ENCODE measurements around the gene SOCS4. TPM values are rescaled to one million over a fixed set of nuclear protein-coding genes. Genes with fewer than 3 reads are reported as not detected.
"Not testable (repeated sequence)": the region's sequence is repeated elsewhere in the genome, so short reads cannot be mapped to it uniquely, and the experiment has no call there.

SOCS4 gene
- total and polyA plus RNA-seq, 4 experiments from 2014 or later = 3.3 to 24.5 (median 11.5) TPM

- no peaks in the 10 kb centered on the region for H3K27me3 ChIP-seq (ENCODE audit: insufficient read depth, low read length)
- Mint-ChIP-seq H3K4me3 (no peak overlapping the region), H3K27me3 (no peaks in the 10 kb centered on the region), H3K27ac (peak overlapping the region in 2 of 7 donors; percentile 19 to 74), H3K9me3 (no peaks in the 10 kb centered on the region), H3K4me1 (peaks cover 0 to 4% (median under 1%) of the 10 kb centered on the region in 4 donors), H3K36me3 (no peaks in the 10 kb centered on the region)
- no peaks in the 10 kb centered on the region for H3K4me1 ChIP-seq (ENCODE audit: insufficient read depth, low read length)
- POLR2A ChIA-PET (ENCODE audit: partially characterized antibody) = no interaction called here
- CTCF ChIA-PET (ENCODE audit: partially characterized antibody) = no interaction called here
- no peaks in the 10 kb centered on the region for H3K36me3 ChIP-seq (ENCODE audit: insufficient read depth, low read length)
- intact Hi-C loops (cut with micrococcal nuclease) = no loop called here
- no peak overlapping the region for H3K27ac ChIP-seq (ENCODE audit: low read depth, low read length)
- no peak overlapping the region for H3K4me3 ChIP-seq (ENCODE audit: low read length in 2 of 2)
- no peaks in the 10 kb centered on the region for H3K9me3 ChIP-seq (ENCODE audit: control insufficient read depth in 1 of 2, low read length in 2 of 2)
- DNase-seq = no peak
Observed at GRCh38 chr14:55019968-55020554, 7.0 kb upstream of the SOCS4 start.

DNA sequence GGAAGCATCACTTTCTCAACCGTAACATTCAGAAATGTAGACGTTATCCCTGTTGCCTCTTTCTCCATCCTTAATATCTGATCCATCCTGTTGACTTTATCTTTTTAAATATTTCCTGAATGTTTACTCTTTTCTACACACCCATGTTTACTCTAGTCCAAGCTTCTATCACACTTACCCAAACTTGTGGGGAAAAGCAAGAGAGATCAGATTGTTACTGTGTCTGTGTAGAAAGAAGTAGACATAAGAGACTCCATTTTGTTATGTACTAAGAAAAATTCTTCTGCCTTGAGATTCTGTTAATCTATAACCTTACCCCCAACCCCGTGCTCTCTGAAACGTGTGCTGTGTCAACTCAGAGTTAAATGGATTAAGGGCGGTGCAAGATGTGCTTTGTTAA lies 2.7 kb upstream of the SOCS4 start:
- H3K4me1 Mint-ChIP-seq = peaks cover 27 to 41% (median 31%) of the 10 kb centered on the region in 4 donors

DNA sequence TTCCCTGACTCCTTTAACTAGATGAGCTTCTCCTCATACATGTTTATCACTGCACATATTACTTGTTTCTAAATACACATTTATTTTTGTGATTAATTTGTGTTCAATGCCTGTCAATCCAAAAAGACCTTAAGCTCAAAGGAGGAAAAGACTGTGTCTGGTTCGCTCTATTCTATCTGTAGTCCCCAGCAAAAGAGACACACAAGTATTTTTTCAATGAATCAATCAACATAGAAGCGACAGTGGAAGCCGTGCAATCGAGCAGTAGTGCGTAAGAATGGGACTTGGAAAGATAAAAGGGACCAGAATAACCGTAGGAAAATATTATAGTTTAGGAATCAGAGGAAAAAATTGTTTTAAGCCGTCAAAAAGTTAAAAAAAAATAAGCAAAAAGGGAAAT lies 1.1 kb upstream of the SOCS4 start:
- no peak for DNase-seq
- no peaks in the 10 kb centered on the region for H3K36me3 ChIP-seq (ENCODE audit: insufficient read depth, low read length)
- peak overlapping the region; percentile 70 to 98 (median 95) for H3K27ac Mint-ChIP-seq
- intact Hi-C loops (cut with micrococcal nuclease) = loop anchor here (2.0 kb wide), 2 partner anchors 123 to 461 kb away; partner anchors contain the start of gene GCH1
- no peaks in the 10 kb centered on the region for H3K27me3 Mint-ChIP-seq
- peak overlapping the region; percentile 89 for H3K27ac ChIP-seq (ENCODE audit: low read depth, low read length)
- H3K4me3 ChIP-seq (ENCODE audit: low read length in 2 of 2) = peak overlapping the region in 1 of 2 donors; percentile 62
- H3K4me1 ChIP-seq (ENCODE audit: insufficient read depth, low read length) = peaks cover 40% of the 10 kb centered on the region
- POLR2A ChIA-PET (ENCODE audit: partially characterized antibody) = interaction anchor here (1.5 to 3.4 kb wide), 3 partner anchors 26 to 555 kb away, joined by 3 to 62 read pairs (median 12); partner anchors contain the start of genes GCH1 and MAPK1IP1L
- H3K4me3 Mint-ChIP-seq = peak overlapping the region; percentile 87 to 95 (median 94)
- H3K9me3 ChIP-seq (ENCODE audit: control insufficient read depth in 1 of 2, low read length in 2 of 2) = no peaks in the 10 kb centered on the region
- CTCF ChIA-PET (ENCODE audit: partially characterized antibody) = interaction anchor here (1.6 to 2.1 kb wide), 4 partner anchors 10 to 420 kb away, joined by 4 to 16 read pairs (median 6); partner anchors contain the start of gene MAPK1IP1L
- no peaks in the 10 kb centered on the region for H3K9me3 Mint-ChIP-seq
- peaks cover 0 to 9% of the 10 kb centered on the region in 2 donors for H3K36me3 Mint-ChIP-seq
- H3K27me3 ChIP-seq (ENCODE audit: insufficient read depth, low read length) = no peaks in the 10 kb centered on the region
- peaks cover 33 to 48% (median 38%) of the 10 kb centered on the region in 4 donors for H3K4me1 Mint-ChIP-seq

More for the DNA sequence above, 2.7 kb upstream of the SOCS4 start:
- H3K36me3 ChIP-seq (ENCODE audit: insufficient read depth, low read length); POLR2A ChIA-PET (ENCODE audit: partially characterized antibody); intact Hi-C loops (cut with micrococcal nuclease); H3K9me3 Mint-ChIP-seq; H3K27ac ChIP-seq (ENCODE audit: low read depth, low read length); H3K27me3 ChIP-seq (ENCODE audit: insufficient read depth, low read length); H3K36me3 Mint-ChIP-seq; H3K27me3 Mint-ChIP-seq; H3K9me3 ChIP-seq (ENCODE audit: control insufficient read depth in 1 of 2, low read length in 2 of 2); H3K4me3 Mint-ChIP-seq; DNase-seq; H3K4me3 ChIP-seq (ENCODE audit: low read length in 2 of 2): not testable (repeated sequence)
- CTCF ChIA-PET (ENCODE audit: partially characterized antibody) = interaction anchor here (1.5 to 3.2 kb wide), 2 partner anchors 15 to 27 kb away, joined by 5 to 11 read pairs; partner anchors contain the start of gene MAPK1IP1L
- H3K4me1 ChIP-seq (ENCODE audit: insufficient read depth, low read length) = peaks cover 30% of the 10 kb centered on the region
- peak overlapping the region in 1 of 7 donors; percentile 8 for H3K27ac Mint-ChIP-seq

DNA sequence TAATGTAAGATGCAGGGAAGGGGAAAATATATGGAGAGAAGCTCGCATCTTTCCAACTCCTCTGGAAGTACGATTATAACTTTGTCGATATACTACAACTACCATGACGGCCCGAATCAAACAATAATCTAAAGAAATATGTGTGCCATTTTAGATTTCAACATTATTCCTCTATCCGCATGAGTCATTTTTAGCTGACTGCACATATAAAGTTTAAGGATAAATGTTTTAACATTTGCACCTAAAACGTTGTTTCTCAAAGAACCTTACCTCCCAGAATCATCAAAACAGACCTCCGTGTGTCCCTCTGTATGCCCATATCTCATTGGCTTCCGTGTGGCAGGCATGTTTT lies 619 bp upstream of the SOCS4 start:
- Histone ChIP-seq H3K27me3 (ENCODE audit: insufficient read depth, low read length) (no peaks in the 10 kb centered on the region), H3K27ac (ENCODE audit: low read depth, low read length) (peak overlapping the region; percentile 89), H3K4me1 (ENCODE audit: insufficient read depth, low read length) (peaks cover 44% of the 10 kb centered on the region), H3K36me3 (ENCODE audit: insufficient read depth, low read length) (no peaks in the 10 kb centered on the region), H3K4me3 (ENCODE audit: low read length in 2 of 2) (peak overlapping the region; percentile 62 to 70), H3K9me3 (ENCODE audit: control insufficient read depth in 1 of 2, low read length in 2 of 2) (no peaks in the 10 kb centered on the region)
- Mint-ChIP-seq H3K4me1 (peaks cover 37 to 53% (median 42%) of the 10 kb centered on the region in 4 donors), H3K4me3 (peak overlapping the region; percentile 87 to 95 (median 94)), H3K27me3 (no peaks in the 10 kb centered on the region), H3K9me3 (no peaks in the 10 kb centered on the region), H3K36me3 (peaks cover 0 to 12% of the 10 kb centered on the region in 2 donors), H3K27ac (peak overlapping the region; percentile 87 to 98 (median 96))
- CTCF ChIA-PET (ENCODE audit: partially characterized antibody) = interaction anchor here (1.0 to 2.1 kb wide), 7 partner anchors 11 to 420 kb away, joined by 3 to 16 read pairs (median 6); partner anchors contain the start of gene MAPK1IP1L
- DNase-seq = no peak
- POLR2A ChIA-PET (ENCODE audit: partially characterized antibody) = interaction anchor here (0.6 to 3.4 kb wide), 15 partner anchors 11 to 1874 kb away, joined by 3 to 62 read pairs (median 4); partner anchors contain the start of genes GCH1, MAPK1IP1L, SAMD4A and TMEM260
- intact Hi-C loops (cut with micrococcal nuclease) = loop anchor here (2.0 kb wide), 2 partner anchors 124 to 462 kb away; partner anchors contain the start of gene GCH1

DNA sequence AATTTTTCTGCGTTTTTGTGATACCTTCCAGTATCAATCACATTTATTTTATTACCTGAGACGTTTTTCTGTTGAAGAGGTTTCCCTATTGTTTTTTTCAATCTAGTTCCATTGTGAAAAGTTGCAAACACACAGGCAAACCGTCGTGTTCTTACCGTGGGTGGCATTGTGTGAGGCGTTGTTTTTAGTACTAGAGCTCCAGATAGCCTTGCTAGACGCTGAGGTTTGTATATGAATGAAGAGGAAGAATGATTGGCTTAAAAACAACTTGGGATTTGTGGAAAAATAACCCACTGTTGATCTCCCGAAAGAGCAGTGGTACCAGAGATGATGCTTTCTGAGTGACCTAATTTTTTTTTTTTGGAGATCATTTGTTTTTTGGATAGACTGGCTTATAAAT lies 1.0 kb downstream of the SOCS4 start:
- H3K27ac ChIP-seq (ENCODE audit: low read depth, low read length) = peak overlapping the region; percentile 89
- POLR2A ChIA-PET (ENCODE audit: partially characterized antibody) = interaction anchor here (0.7 to 3.4 kb wide), 2 partner anchors 24 to 437 kb away, joined by 3 to 62 read pairs; partner anchors contain the start of gene MAPK1IP1L

GRCh38 chr14:55028476-55028875 lies 1.4 kb downstream of the SOCS4 start:
- no peaks in the 10 kb centered on the region for H3K27me3 Mint-ChIP-seq
- peak overlapping the region in 1 of 2 donors; percentile 70 for H3K4me3 ChIP-seq (ENCODE audit: low read length in 2 of 2)
- intact Hi-C loops (cut with micrococcal nuclease) = no loop called here

More for the DNA sequence above, 1.0 kb downstream of the SOCS4 start:
- Mint-ChIP-seq H3K4me1 (peaks cover 37 to 56% (median 44%) of the 10 kb centered on the region in 4 donors), H3K9me3 (no peaks in the 10 kb centered on the region), H3K27me3 (no peaks in the 10 kb centered on the region), H3K36me3 (peaks cover 0 to 14% of the 10 kb centered on the region in 2 donors), H3K4me3 (peak overlapping the region; percentile 87 to 95 (median 94)), H3K27ac (peak overlapping the region; percentile 87 to 98 (median 96))
- intact Hi-C loops (cut with micrococcal nuclease) = no loop called here
- peaks cover 47% of the 10 kb centered on the region for H3K4me1 ChIP-seq (ENCODE audit: insufficient read depth, low read length)
- peak overlapping the region; percentile 70 to 87 for H3K4me3 ChIP-seq (ENCODE audit: low read length in 2 of 2)
- H3K36me3 ChIP-seq (ENCODE audit: insufficient read depth, low read length) = no peaks in the 10 kb centered on the region
- no peak for DNase-seq
- no peaks in the 10 kb centered on the region for H3K9me3 ChIP-seq (ENCODE audit: control insufficient read depth in 1 of 2, low read length in 2 of 2)
- no peaks in the 10 kb centered on the region for H3K27me3 ChIP-seq (ENCODE audit: insufficient read depth, low read length)
- CTCF ChIA-PET (ENCODE audit: partially characterized antibody) = interaction anchor here (3.7 kb wide), 1 partner anchor 23 kb away, joined by 24 read pairs; the partner anchor contains the start of gene MAPK1IP1L

DNA sequence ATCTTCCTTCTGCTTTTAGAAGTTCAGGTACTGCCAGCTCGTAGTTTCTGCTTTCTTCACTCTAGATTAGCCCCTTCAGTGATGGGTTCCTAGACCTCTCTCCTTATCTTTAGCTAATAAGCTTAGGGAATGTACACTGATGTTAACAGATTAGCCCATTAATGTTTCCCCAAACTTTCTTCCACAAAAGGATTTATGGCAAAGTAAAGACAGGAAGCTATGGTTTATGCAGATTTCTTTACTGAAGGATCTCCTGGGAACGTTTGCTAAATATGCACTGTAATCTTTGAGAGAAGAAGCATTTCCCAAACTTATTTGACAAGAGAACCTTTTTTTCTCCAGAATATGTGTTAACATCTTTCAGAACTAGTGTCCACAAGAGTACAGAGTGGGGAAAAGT lies 4.2 kb downstream of the SOCS4 start:
- peaks cover 10 to 29% of the 10 kb centered on the region in 2 donors for H3K36me3 Mint-ChIP-seq
- H3K27ac ChIP-seq (ENCODE audit: low read depth, low read length) = no peak overlapping the region
- no peak overlapping the region for H3K4me3 ChIP-seq (ENCODE audit: low read length in 2 of 2)
- ChIA-PET CTCF (ENCODE audit: partially characterized antibody) (interaction anchor here (3.7 kb wide), 1 partner anchor 20 kb away, joined by 24 read pairs; the partner anchor contains the start of gene MAPK1IP1L), POLR2A (ENCODE audit: partially characterized antibody) (interaction anchor here (1.2 to 2.2 kb wide), 2 partner anchors 14 to 20 kb away, joined by 5 to 13 read pairs; partner anchors contain the start of gene MAPK1IP1L)
- no peaks in the 10 kb centered on the region for H3K27me3 Mint-ChIP-seq
- H3K4me1 ChIP-seq (ENCODE audit: insufficient read depth, low read length) = peaks cover 39% of the 10 kb centered on the region
- H3K27me3 ChIP-seq (ENCODE audit: insufficient read depth, low read length) = no peaks in the 10 kb centered on the region
- H3K9me3 ChIP-seq (ENCODE audit: control insufficient read depth in 1 of 2, low read length in 2 of 2) = no peaks in the 10 kb centered on the region
- H3K27ac Mint-ChIP-seq = peak overlapping the region in 3 of 7 donors; percentile 11 to 44 (median 11)
- H3K9me3 Mint-ChIP-seq = no peaks in the 10 kb centered on the region
- H3K4me3 Mint-ChIP-seq = peak overlapping the region in 1 of 8 donors; percentile 18
- DNase-seq = no peak
- intact Hi-C loops (cut with micrococcal nuclease) = no loop called here
- peaks cover 29 to 51% (median 36%) of the 10 kb centered on the region in 4 donors for H3K4me1 Mint-ChIP-seq
- H3K36me3 ChIP-seq (ENCODE audit: insufficient read depth, low read length) = no peaks in the 10 kb centered on the region

More at GRCh38 chr14:55028476-55028875, 1.4 kb downstream of the SOCS4 start:
- DNase-seq = no peak
- no peaks in the 10 kb centered on the region for H3K27me3 ChIP-seq (ENCODE audit: insufficient read depth, low read length)
- H3K9me3 ChIP-seq (ENCODE audit: control insufficient read depth in 1 of 2, low read length in 2 of 2) = no peaks in the 10 kb centered on the region
- ChIA-PET POLR2A (ENCODE audit: partially characterized antibody) (interaction anchor here (0.7 to 3.4 kb wide), 2 partner anchors 23 to 438 kb away, joined by 3 to 62 read pairs; partner anchors contain the start of gene MAPK1IP1L), CTCF (ENCODE audit: partially characterized antibody) (interaction anchor here (3.7 kb wide), 1 partner anchor 23 kb away, joined by 24 read pairs; the partner anchor contains the start of gene MAPK1IP1L)
- H3K4me3 Mint-ChIP-seq = peak overlapping the region; percentile 87 to 95 (median 94)
- no peak overlapping the region for H3K27ac ChIP-seq (ENCODE audit: low read depth, low read length)
- peaks cover 37 to 56% (median 44%) of the 10 kb centered on the region in 4 donors for H3K4me1 Mint-ChIP-seq
- no peaks in the 10 kb centered on the region for H3K36me3 ChIP-seq (ENCODE audit: insufficient read depth, low read length)
- no peaks in the 10 kb centered on the region for H3K9me3 Mint-ChIP-seq
- H3K27ac Mint-ChIP-seq = peak overlapping the region in 6 of 7 donors; percentile 87 to 98 (median 96)
- peaks cover 0 to 16% of the 10 kb centered on the region in 2 donors for H3K36me3 Mint-ChIP-seq
- H3K4me1 ChIP-seq (ENCODE audit: insufficient read depth, low read length) = peaks cover 47% of the 10 kb centered on the region
